Lower leg skin (tissue), 4 donors: Measurements from ENCODE around the gene ACCSL. TPM values are rescaled to one million over a fixed set of nuclear protein-coding genes. Genes with fewer than 3 reads are reported as not detected.

Experiments used
- DNase-seq, 2 donors: peaks; one replicate each; pipeline ENCODE4 v3.0.0-alpha.2; 2019; ENCODE audit warnings: low spot score in 2 of 2
- H3K4me3 ChIP-seq: fragments of 200-600 bp; sonication (generic); 2 replicates; pipeline ENCODE4 v1.5.1; 2017; ENCODE audit warnings: mild to moderate bottlenecking, low read depth; ENCODE audit not compliant: poor library complexity, severe bottlenecking
- POLR2A ChIP-seq, 2 donors: fragments of 450-650 bp; IDR thresholded peaks; one replicate each; pipeline ENCODE4 v1.6.1; 2016 to 2017; ENCODE audit warnings: antibody characterized with exemption in 2 of 2, mild to moderate bottlenecking in 1 of 2, moderate library complexity in 1 of 2
- WGBS, 2 donors: methylation state at CpG; one replicate each; pipeline ENCODE4 v1.1.5; 2018; 5-methylcytosine and 5-hydroxymethylcytosine counted together
- intact Hi-C: fragments of 100-400 bp; cut with DNase I; formaldehyde crosslinking; loops from one replicate; pipeline ENCODE4 v1.15.0; 2023; ENCODE audit warnings: low total_unique reads
- total RNA-seq, 4 donors: library from RNA; depleted of rRNA; stranded (reverse); fragments of >200 nt; gene quantifications; one replicate each; pipeline ENCODE4 v1.1.0, GENCODE V29; 2016
- TF ChIP-seq, protein P1 (sequence below), 3 donors: fragments of 450-650 bp; IDR thresholded peaks; one replicate each; pipeline ENCODE4 v1.5.1; 2016; ENCODE audit warnings: antibody characterized with exemption in 3 of 3, mild to moderate bottlenecking in 3 of 3, moderate library complexity in 2 of 3

The ACCSL gene
- total RNA-seq, 4 donors from 2014 or later: 0.13 TPM; not detected in 3

DNA sequence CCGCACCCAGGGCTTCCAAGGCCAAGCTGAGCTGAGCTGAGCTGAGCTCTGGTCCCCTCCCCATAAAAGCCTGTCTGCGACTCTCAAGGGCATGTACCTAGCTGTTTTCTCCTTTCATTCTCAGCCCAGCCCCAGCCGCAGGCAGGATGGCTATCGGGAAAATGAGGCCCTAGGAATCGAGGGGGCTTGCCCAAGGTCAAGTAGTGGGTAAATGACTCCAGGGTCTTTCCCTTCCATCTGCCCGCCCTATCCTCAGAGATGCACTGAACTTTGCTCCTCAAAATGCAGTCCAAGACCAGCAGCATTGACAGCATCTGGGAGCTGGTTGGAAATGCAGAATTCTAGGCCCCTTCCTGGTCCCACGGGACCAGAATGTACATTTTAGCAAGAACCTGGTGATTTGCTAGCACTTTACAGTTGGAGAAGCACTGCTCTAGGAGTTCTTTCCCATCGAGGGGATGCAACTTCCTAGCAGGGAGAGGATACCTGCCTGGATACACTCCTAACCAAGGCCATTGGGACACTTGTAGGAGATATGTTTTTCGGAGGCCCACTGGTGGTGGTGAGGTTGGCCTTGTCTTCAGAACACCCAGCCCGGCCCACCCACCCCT, 43.2 kb upstream of the ACCSL start:
- DNase-seq: peak in 1 of 2 donors; percentile 61
- WGBS, 2 donors: 73 to 79% methylated on average over 10 of the region's 10 CpGs
- TF ChIP-seq POLR2A (IDR thresholded peaks at IDR 0.05): no peak
- TF ChIP-seq, protein P1, sequence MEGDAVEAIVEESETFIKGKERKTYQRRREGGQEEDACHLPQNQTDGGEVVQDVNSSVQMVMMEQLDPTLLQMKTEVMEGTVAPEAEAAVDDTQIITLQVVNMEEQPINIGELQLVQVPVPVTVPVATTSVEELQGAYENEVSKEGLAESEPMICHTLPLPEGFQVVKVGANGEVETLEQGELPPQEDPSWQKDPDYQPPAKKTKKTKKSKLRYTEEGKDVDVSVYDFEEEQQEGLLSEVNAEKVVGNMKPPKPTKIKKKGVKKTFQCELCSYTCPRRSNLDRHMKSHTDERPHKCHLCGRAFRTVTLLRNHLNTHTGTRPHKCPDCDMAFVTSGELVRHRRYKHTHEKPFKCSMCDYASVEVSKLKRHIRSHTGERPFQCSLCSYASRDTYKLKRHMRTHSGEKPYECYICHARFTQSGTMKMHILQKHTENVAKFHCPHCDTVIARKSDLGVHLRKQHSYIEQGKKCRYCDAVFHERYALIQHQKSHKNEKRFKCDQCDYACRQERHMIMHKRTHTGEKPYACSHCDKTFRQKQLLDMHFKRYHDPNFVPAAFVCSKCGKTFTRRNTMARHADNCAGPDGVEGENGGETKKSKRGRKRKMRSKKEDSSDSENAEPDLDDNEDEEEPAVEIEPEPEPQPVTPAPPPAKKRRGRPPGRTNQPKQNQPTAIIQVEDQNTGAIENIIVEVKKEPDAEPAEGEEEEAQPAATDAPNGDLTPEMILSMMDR (IDR thresholded peaks at IDR 0.05): no peak
- intact Hi-C loops: no loop called here
- no peak overlapping the region for H3K4me3 ChIP-seq

DNA sequence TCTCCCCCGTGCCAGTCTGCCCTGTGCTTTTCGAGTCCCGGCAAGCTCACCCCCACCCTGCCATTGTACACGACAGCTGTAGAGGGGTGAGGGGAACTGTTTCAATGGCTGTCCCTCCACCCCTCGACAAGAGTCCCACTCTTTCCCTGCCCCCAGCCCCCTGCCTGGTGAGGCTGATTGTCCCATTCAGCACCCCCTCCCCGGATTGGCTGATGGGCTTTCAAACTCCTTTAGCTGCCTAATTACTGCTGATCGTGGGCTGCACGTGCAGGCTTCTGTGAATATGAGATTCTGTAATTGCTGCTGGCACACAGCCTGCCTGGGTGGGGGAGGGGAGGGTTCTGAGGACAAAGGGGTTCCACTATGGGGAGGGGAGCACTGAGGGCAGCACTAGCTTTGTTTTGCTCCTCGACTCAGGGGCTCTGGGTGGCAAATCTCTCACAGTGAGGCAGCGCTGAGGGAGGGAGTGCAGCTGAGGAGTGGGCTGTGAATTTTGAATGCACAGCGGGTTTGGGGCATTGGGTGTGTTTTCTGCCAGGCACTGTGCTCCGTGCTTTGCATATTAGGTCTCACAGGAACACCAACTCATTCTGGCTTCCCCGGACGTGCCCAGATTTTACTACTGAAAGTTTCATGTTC, 42.6 kb upstream of the ACCSL start:
- no peak overlapping the region for H3K4me3 ChIP-seq
- 38 to 42% methylated on average over 14 of the region's 14 CpGs for WGBS, 2 donors
- intact Hi-C loops: no loop called here
- DNase-seq: peak in 1 of 2 donors; percentile 76
- TF ChIP-seq POLR2A (IDR thresholded peaks at IDR 0.05): no peak
- TF ChIP-seq, protein P1 (IDR thresholded peaks at IDR 0.05): no peak

DNA sequence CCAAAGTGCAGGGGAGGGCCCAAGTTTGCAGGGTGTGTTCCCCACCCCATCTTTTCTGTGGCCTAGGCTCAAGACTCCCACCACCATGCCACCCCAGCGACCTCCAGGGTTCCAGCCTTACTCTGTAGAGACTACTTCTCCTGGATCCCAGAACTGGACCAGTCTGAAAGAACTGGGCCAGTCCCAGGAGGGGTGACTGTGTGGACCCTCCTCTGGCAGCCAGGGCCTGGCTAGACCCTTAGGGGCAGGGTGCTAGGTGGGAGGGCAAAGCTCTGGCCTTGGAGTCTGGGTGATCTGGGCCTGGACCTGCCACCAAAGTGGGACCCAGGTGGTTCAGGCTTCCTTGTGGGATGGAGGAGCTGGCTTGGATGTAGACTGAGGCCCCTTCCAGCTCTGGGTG, 41.8 kb upstream of the ACCSL start:
- TF ChIP-seq, protein P1 (IDR thresholded peaks at IDR 0.05): no peak
- no peak for TF ChIP-seq POLR2A (IDR thresholded peaks at IDR 0.05)
- H3K4me3 ChIP-seq: no peak overlapping the region
- 100% methylated on average over 1 of the region's 1 CpG for WGBS, 2 donors
- peak in 1 of 2 donors; percentile 40 for DNase-seq
- intact Hi-C loops: no loop called here

DNA sequence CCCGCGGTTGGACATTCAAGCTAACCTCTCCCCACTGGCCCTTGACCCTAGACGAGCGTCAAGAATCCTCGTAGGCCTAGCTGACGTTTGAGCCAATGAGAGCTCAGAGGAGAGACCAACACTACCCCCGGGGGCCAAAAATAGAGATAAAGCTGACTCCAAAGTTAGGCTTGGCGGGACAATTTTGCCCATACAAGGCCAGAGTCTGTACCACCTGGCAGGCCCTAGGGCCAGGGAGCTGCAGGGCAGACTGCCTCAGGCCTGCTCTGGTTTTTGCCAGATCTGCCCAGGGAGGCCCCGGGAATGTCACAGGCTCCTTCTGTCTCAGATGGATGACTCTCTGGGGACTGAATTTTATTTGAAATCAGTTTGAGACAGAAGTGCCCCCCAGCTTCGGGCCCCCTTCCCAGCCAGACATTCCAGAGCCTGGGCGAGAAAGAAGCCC, 40.8 kb upstream of the ACCSL start:
- intact Hi-C loops: no loop called here
- no peak overlapping the region for H3K4me3 ChIP-seq
- TF ChIP-seq POLR2A (IDR thresholded peaks at IDR 0.05): no peak
- TF ChIP-seq, protein P1 (IDR thresholded peaks at IDR 0.05): no peak
- DNase-seq: peak in 1 of 2 donors; percentile 76
- 79 to 83% methylated on average over 10 to 11 of the region's 11 CpGs for WGBS, 2 donors

DNA sequence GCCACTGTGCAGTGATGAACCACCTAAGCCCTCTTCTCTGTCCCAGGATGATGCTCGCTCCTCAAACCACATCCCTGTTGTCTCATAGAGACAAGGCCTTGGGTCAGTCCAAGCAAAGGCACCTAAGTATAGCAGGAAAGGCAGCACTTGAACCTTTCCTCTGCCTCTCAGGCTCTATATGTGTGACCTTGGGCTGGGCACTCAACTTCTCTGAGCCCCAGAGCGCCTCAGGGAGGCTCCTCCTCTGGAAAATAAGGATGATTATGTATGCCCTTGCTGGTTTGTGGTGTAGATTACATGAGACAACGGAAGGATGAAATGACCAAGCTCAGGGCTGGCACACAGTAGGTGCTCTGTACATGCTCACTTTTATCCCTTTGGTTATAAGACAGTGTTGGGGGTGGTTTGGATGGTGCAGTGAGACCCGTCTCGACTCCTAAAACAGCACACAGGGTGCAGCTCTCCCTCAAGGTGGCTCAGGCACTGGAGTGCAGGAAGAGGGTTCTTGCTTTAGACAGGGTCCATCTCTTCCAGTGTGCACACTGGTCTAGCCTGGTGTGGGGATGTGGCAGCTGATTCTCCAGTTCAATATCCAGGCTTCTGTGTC, 40.2 kb upstream of the ACCSL start:
- intact Hi-C loops: no loop called here
- 87 to 92% methylated on average over 5 of the region's 5 CpGs for WGBS, 2 donors
- peak in 1 of 2 donors; percentile 79 for DNase-seq
- TF ChIP-seq, protein P1 (IDR thresholded peaks at IDR 0.05): no peak
- TF ChIP-seq POLR2A (IDR thresholded peaks at IDR 0.05): no peak
- H3K4me3 ChIP-seq: no peak overlapping the region
